Measurements from ENCODE around the gene SETD1A. TPM values are rescaled to one million over a fixed set of nuclear protein-coding genes. Genes with fewer than 3 reads are reported as not detected.

Gene SETD1A
- total RNA-seq, 1 donor from 2014 or later: 24.3 TPM

DNA sequence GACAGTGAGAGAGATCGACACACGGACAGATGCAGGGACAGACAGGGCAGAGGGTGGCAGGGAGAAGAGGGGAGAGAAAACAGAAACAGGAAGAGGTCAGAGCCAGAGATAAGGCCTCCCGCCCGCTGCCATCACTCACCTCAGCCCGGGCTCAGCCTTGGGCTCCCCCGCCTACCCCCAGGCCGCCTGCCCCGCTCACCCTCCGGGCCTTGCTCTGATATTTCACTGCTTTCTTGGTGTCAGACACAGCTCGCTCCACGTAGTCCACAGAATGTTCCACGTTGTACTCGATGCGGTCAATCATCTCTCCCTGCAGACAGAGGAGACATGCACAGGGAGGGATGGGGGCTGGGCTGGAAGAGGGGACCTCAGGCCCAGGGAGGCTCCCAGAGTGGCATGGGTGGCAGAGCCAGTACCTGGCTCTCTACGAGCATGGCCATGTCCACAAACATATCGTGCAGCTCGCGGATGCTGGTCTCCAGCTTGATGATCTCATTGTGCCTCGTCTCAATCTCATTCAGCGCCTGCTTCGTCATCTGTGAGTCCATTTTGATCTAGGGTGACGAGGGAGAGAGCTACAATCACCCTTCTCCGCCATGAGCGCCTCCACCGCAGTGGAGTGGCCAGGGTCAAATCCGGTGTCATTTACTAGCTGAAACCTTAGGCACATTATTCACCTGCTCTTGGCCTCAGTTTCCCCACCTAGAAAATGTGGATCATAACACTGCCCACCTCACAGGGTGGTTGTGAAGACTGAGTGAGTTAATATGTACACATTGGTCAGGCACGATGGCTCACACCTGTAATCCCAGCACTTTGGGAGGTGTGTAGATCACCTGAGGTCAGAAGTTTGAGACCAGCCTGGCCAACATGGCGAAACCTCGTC, 35.6 kb downstream of the SETD1A start:
- Mint-ChIP-seq H3K36me3 (ENCODE audit: unreplicated experiment) (no peaks in the 10 kb centered on the region), H3K4me3 (ENCODE audit: unreplicated experiment) (no peak overlapping the region), H3K4me1 (ENCODE audit: low read depth, unreplicated experiment) (peaks cover 2% of the 10 kb centered on the region), H3K27me3 (ENCODE audit: unreplicated experiment) (peaks cover 12% of the 10 kb centered on the region), H3K27ac (ENCODE audit: unreplicated experiment) (no peak overlapping the region), H3K9me3 (ENCODE audit: unreplicated experiment) (peaks cover 4% of the 10 kb centered on the region)
- TF ChIP-seq, protein P1, sequence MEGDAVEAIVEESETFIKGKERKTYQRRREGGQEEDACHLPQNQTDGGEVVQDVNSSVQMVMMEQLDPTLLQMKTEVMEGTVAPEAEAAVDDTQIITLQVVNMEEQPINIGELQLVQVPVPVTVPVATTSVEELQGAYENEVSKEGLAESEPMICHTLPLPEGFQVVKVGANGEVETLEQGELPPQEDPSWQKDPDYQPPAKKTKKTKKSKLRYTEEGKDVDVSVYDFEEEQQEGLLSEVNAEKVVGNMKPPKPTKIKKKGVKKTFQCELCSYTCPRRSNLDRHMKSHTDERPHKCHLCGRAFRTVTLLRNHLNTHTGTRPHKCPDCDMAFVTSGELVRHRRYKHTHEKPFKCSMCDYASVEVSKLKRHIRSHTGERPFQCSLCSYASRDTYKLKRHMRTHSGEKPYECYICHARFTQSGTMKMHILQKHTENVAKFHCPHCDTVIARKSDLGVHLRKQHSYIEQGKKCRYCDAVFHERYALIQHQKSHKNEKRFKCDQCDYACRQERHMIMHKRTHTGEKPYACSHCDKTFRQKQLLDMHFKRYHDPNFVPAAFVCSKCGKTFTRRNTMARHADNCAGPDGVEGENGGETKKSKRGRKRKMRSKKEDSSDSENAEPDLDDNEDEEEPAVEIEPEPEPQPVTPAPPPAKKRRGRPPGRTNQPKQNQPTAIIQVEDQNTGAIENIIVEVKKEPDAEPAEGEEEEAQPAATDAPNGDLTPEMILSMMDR (IDR thresholded peaks at IDR 0.05; ENCODE audit: partially characterized antibody, unreplicated experiment): no peak
- no peak for DNase-seq

DNA sequence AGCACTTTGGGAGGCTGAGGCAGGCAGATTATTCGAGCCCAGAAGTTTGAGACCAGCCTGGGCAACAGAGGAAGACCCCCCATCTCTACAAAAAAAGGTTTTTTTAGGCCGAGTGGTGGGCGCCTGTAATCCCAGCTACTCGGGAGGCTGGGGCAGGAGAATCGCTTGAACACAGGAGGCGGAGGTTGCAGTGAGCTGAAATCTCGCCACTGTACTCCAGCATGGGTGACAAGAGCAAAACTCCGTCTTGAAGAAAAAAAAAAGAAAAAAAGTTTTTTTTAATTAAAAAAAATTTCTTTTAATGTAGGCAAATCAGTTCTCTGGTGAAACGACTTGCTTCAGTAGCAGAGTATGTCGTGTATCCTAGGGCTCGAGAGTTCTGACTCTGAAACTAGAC, 38.4 kb downstream of the SETD1A start:
- TF ChIP-seq, protein P1 (IDR thresholded peaks at IDR 0.05; ENCODE audit: partially characterized antibody, unreplicated experiment): no peak
- peaks cover 2% of the 10 kb centered on the region for H3K4me1 Mint-ChIP-seq (ENCODE audit: low read depth, unreplicated experiment)
- peak overlapping the region; percentile 77 for H3K4me3 Mint-ChIP-seq (ENCODE audit: unreplicated experiment)
- H3K27me3 Mint-ChIP-seq (ENCODE audit: unreplicated experiment): peaks cover 12% of the 10 kb centered on the region
- no peaks in the 10 kb centered on the region for H3K36me3 Mint-ChIP-seq (ENCODE audit: unreplicated experiment)
- DNase-seq: no peak
- H3K9me3 Mint-ChIP-seq (ENCODE audit: unreplicated experiment): no peaks in the 10 kb centered on the region
- no peak overlapping the region for H3K27ac Mint-ChIP-seq (ENCODE audit: unreplicated experiment)

DNA sequence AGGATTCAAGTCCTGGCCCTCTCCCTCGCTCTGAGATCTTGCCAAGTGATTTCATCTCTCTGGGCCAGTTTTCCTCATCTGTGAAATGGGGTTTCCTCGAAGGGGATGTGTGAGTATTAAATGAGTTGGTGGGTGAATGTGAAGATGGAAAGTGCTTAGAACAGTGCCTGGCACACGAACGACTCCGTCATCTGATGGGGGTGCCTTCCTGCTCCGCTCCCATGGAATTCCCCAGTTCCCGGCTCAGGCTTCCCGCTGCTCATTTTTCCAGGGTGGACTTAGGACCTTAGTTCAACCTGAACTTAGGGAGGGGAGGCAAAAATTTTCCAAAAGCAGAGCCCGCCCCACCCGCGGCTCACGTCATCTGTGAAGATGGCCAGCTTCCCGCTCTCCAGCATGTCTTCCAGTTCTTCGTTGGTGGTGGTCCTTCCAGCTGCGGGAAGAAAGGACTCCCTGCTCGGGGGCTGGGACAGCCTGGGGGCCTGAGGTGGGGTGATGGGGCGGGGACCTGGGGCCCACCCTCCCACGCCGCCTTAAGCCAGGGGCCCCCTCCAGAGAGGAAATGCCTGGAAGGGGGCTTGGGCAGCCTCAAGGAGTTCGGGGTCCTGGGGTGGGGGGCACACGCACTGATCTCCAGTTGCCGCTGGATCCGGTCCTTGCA, 38.9 kb downstream of the SETD1A start:
- H3K27ac Mint-ChIP-seq (ENCODE audit: unreplicated experiment): peak overlapping the region; percentile 59
- TF ChIP-seq, protein P1 (IDR thresholded peaks at IDR 0.05; ENCODE audit: partially characterized antibody, unreplicated experiment): no peak

DNA sequence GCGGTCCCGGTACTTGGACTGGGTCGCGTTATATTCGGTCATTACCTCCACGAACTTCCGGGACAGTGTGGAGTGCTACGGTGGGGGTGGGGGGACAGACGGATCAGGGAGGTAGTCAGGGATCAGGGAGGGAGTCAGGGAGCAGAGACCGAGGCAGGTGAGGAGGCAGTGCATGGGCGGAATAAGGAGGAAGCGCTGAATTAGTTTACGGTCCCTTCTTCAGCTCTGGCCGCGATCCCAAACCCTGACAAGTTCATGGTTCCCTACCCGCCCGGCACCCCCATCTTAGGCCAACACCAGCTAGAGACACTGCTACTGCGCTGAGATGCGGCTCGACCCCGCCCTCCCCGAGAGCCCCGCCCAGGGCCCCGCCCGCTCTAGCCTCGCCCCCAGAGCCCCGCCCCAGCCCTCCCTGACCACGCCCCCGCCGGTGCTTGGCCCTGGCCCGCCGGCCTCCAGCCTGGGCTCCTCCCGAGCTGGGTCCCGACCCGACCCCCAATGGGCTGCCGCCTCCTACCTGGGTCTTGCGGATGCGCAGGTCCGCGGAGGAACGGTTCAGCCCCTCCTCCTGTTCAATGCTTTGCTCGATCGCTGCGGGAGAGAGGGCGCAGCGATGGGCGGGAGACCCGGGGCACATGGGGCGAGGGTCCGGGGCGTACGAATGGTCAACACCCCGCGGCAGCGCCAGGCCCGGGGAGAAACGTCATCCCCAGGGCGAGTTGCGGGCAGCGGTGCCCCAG, 39.6 kb downstream of the SETD1A start:
- peak overlapping the region; percentile 81 for H3K4me3 Mint-ChIP-seq (ENCODE audit: unreplicated experiment)
- peaks cover 9% of the 10 kb centered on the region for H3K27me3 Mint-ChIP-seq (ENCODE audit: unreplicated experiment)
- H3K36me3 Mint-ChIP-seq (ENCODE audit: unreplicated experiment): no peaks in the 10 kb centered on the region
- peak; percentile 75 for DNase-seq
- H3K9me3 Mint-ChIP-seq (ENCODE audit: unreplicated experiment): no peaks in the 10 kb centered on the region
- no peak overlapping the region for H3K27ac Mint-ChIP-seq (ENCODE audit: unreplicated experiment)
- H3K4me1 Mint-ChIP-seq (ENCODE audit: low read depth, unreplicated experiment): peaks cover 6% of the 10 kb centered on the region
- TF ChIP-seq, protein P1 (IDR thresholded peaks at IDR 0.05; ENCODE audit: partially characterized antibody, unreplicated experiment): no peak

More for the DNA sequence above, 38.9 kb downstream of the SETD1A start:
- peaks cover 2% of the 10 kb centered on the region for H3K4me1 Mint-ChIP-seq (ENCODE audit: low read depth, unreplicated experiment)
- no peaks in the 10 kb centered on the region for H3K36me3 Mint-ChIP-seq (ENCODE audit: unreplicated experiment)
- no peaks in the 10 kb centered on the region for H3K9me3 Mint-ChIP-seq (ENCODE audit: unreplicated experiment)
- peaks cover 7% of the 10 kb centered on the region for H3K27me3 Mint-ChIP-seq (ENCODE audit: unreplicated experiment)
- DNase-seq: no peak
- H3K4me3 Mint-ChIP-seq (ENCODE audit: unreplicated experiment): peak overlapping the region; percentile 81

All from glutamatergic neuron (in vitro differentiated cells).